ENCODE results near the gene DNAL1.

GRCh38 chr14:73742520-73743238 is 97.9 kb downstream of the DNAL1 start:
- TF ChIP-seq CTCF (IDR thresholded peaks at IDR 0.05; ENCODE audit: poor library complexity), result no peak
- TF ChIP-seq EZH2phosphoT487 (IDR thresholded peaks at IDR 0.05; ENCODE audit: low read depth, severe bottlenecking, unreplicated experiment), result no peak
- TF ChIP-seq EZH2 (IDR thresholded peaks at IDR 0.05; ENCODE audit: borderline replicate concordance), result no peak
